Spleen (tissue), 7 donors: ENCODE data around the gene ZNF593.

Experiments
- CTCF ChIP-seq, 11 experiments: fragments of 200-600 bp in 7 of 11; fragments of 450-650 bp in 4 of 11; sonication (generic) in 4 of 11; IDR thresholded peaks in 8 of 11; conservative IDR thresholded peaks in 3 of 11; 1 replicate in 7 of 11; 2 replicates in 4 of 11; pipeline versions ENCODE4 v1.4.0 to v1.8.0; 2016 to 2021; ENCODE audit warnings: antibody characterized with exemption in 11 of 11, inconsistent platforms in 4 of 11, mild to moderate bottlenecking in 1 of 11
- POLR2A ChIP-seq, 3 donors: fragments of 450-650 bp; IDR thresholded peaks; one replicate each; pipeline ENCODE4 v1.5.1; 2017; ENCODE audit warnings: antibody characterized with exemption in 3 of 3, mild to moderate bottlenecking in 1 of 3
- donor health status: DM: no; HTN: no; CAD: no; lungs with moderate emphysema.
- donor health status: DM: no; HTN: no; CAD: no.
- donor health status: DM: no; HTN: no; CAD: no.

GRCh38 chr1:26124418-26125331, 45.0 kb upstream of the ZNF593 start:
- TF ChIP-seq CTCF (IDR thresholded peaks at IDR 0.05 in 8 of 11, conservative IDR thresholded peaks at IDR 0.05 in 3 of 11) (no peak), POLR2A (IDR thresholded peaks at IDR 0.05) (no peak)
